GM21786 (cell line): ENCODE results near the gene TRMT1.

Source experiments
- ATAC-seq: cut with Tn5 transposase; IDR thresholded peaks from one replicate; pipeline ENCODE4 v1.9.1; 2021; ENCODE audit not compliant: unreplicated experiment

Gene TRMT1

GRCh38 chr19:13074378-13074777 is 42.2 kb downstream of the TRMT1 start:
- no peak for ATAC-seq

DNA sequence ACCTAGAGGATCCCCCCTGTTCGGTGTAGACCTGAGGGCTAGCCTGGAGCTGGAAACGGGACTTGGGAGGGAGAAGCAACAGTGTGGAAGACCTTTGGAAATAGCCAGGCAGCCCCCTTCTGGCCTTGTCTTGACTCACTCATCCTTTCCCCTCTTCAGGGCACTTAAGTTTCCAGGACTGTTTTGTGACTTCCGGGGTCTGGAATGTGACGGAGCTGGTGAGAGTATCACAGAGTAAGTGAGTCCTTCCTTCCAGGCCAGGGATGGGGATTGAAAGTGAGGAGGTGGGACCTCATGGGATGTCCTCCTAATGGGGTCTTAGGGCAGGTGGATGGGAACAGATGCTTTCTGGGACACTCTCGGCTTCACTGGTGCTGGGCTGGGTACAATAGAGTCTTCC is 43.3 kb downstream of the TRMT1 start:
- no peak for ATAC-seq

GRCh38 chr19:13072188-13072908 is 44.2 kb downstream of the TRMT1 start:
- no peak for ATAC-seq

GRCh38 chr19:13071444-13072187 is 44.9 kb downstream of the TRMT1 start:
- no peak for ATAC-seq

GRCh38 chr19:13070425-13071140 is 46.0 kb downstream of the TRMT1 start:
- no peak for ATAC-seq

GRCh38 chr19:13069415-13070359 is 46.9 kb downstream of the TRMT1 start:
- no peak for ATAC-seq

- no peak for ATAC-seq
These were observed 48.3 kb downstream of the TRMT1 start for GRCh38 chr19:13068085-13068846.

DNA sequence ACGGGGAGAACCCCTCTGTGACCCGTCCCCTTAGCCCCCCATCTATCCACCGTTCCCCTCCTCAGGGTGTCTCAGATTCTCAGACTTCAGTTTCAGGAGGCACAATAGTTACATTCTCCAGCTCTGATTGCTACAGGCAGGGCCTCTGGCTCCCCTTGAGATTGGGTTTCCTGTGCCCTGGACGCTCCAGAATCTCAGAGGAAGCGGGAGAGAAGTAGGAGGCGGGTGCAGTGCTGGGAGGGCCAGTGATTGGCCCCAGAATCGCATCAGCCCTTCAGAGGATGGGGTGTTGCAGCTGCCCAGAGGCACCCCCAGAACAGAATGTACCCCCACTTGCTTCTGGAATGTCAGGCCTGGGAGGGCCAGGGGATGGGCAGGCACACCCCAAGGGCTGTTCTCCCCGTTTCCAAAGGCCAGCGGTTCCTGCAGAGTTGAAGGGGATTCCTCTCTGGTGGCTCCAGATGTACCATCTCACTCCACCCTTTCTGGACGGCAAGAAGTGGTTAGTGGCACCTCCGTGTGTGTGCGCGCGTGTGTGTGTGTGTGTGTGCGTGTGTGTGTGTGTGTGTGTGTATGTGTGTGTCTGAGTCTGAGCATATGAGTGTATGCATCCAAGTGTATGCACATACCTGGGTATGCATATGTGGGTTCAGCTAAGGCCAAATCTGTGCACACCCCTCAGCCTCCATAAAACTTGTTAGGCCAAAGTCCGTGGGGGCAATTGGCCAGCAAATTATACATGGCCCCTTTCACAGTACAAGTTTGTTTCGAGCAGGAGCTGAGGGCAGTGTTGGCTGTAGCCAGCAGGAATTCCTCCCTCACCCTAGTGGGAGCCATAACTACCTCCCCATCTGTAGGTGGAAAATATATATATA is 49.4 kb downstream of the TRMT1 start:
- no peak for ATAC-seq

DNA sequence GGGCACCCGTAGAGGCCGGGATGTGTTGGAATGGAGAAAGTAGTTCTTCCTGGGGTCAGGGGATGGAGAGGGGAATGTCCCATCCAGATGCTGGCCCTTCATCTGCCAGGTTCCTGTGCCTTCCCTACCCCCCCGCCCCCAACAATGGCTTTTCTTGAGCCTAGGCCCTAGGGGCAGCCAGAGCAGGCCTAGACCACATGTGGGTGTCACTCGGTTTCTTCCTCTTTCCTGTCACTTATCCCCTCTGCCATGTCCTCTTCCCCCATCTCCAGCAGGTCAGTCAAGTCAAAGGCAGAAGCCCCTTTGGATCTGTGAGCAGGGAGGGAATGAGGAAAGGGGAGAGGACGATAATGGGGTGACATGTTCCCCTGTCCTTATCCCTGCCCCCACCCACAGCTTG is 50.3 kb downstream of the TRMT1 start:
- ATAC-seq: no peak

GRCh38 chr19:13064092-13064489 is 52.4 kb downstream of the TRMT1 start:
- no peak for ATAC-seq

GRCh38 chr19:13063461-13064091 is 53.0 kb downstream of the TRMT1 start:
- ATAC-seq: no peak

DNA sequence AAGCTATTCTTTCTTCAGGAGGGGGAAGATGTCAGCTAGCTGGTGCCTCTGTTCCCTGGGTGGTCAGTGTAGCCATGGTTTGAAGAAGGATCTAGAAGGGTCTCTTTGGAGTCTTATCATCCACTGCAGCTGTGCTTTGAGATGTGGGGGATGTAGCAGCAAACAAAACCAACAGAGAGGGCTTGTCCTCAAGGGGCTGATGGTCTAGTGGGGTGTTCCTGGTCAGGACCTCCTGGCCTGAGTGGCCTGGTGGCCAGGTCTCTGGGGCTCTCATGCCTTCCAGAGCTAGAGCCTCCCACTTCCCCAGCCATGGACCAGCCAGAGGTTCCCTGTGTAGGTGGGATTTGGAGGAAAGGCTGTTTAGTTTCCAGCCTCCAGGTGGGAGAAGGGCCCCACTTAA is 54.2 kb downstream of the TRMT1 start:
- ATAC-seq: no peak

DNA sequence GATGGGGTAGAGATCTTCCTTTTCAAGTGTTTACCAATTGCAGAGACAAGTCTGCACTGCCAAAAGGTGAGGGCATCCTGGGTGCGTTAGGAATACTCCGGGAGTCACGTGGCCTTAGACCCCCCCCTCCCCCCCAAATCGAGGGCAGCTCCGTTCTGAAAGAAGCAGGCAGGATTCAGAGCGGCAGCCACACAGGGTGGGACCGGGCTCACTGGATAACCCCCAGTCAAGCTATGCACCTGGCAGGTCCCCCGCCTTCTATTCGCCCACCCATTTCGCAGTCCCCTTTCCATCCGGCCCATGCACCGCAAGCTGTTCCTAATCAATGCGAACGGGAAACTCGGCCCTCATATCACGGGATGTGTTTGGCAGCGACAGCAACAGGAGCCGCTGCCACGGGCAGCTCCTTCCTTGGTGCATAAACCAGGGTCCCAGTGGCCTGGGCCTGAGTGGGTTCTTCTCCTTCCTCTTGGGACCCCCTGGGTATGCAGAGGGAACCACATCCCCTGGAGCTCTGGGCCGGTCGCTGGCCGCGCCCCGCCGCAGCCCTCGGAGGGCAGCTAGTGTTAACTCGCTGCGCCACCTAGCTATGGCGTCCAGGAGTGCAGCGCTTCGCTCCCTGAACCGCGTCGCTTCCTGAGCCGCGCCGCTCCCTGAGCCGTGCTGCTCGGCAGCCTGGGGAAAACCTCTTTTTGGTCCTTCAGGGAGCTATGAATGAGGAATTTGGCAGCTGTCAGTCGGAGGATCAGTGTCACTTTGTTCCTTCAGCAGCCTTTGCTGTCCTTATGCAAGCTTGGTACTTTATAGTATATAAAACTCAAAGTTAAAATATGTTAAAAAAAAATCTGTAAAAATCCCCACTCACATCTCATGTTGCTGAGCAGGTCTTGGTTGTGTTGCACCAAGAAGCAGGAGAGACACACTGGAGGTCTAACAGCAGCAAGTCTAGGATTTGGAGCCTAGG is 55.3 kb downstream of the TRMT1 start:
- ATAC-seq: no peak

- no peak for ATAC-seq
These were observed 56.1 kb downstream of the TRMT1 start for GRCh38 chr19:13060233-13060963.

DNA sequence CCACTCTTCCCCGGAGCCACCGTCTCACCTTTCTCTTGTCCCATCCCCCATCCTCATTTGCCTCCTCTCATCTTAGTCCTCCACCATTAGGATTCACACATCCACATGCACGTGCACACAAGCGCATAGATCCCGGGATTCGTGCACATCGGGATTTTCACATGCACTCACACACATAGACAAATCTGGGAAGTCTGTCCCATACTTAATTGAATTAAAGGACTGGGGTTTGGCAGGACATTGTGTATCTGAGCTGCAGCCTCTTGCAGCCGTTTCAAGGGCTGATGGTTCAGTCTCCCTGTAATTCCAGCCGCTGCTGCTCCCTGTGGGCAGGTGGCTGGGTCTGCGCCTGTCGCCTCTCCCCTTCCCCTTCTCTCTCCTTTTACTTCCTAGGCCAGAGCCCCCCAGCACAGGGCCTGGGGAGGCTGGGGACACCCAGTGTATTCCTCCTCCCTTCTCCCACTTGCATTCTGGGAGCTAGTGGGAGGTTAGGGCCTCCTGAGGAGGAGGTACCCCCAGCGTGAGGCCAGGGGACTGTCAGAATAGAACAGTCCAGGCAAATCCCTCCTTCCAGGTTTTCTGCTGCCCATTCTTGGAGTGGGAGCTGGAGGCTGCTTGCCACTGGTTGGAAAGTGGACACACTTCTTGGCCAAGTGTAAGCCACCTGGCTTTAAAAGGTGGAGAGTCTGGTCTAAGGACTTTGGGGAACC is 57.4 kb downstream of the TRMT1 start:
- no peak for ATAC-seq

- ATAC-seq: no peak
These were observed 58.8 kb downstream of the TRMT1 start for GRCh38 chr19:13057744-13058143.
